ENCODE data around the gene C1orf74.

The C1orf74 gene

GRCh38 chr1:209785592-209785991 is 1.2 kb upstream of the C1orf74 start:
- Histone ChIP-seq H3K4me3 (ENCODE audit: low read depth in 1 of 2, low read length in 1 of 2) (peak overlapping the region; percentile 62 to 71), H3K4me1 (ENCODE audit: control insufficient read depth in 1 of 2, insufficient read depth in 1 of 2, low read depth in 1 of 2, low read length in 1 of 2) (peaks cover 18% of the 10 kb centered on the region in 2 experiments), H3K9me3 (no peaks in the 10 kb centered on the region), H3K36me3 (peaks cover 27% of the 10 kb centered on the region), H3K27me3 (peaks cover 40% of the 10 kb centered on the region), H3K27ac (peak overlapping the region; percentile 93)
- TF ChIP-seq CTCF (IDR thresholded peaks at IDR 0.05), result no peak

DNA sequence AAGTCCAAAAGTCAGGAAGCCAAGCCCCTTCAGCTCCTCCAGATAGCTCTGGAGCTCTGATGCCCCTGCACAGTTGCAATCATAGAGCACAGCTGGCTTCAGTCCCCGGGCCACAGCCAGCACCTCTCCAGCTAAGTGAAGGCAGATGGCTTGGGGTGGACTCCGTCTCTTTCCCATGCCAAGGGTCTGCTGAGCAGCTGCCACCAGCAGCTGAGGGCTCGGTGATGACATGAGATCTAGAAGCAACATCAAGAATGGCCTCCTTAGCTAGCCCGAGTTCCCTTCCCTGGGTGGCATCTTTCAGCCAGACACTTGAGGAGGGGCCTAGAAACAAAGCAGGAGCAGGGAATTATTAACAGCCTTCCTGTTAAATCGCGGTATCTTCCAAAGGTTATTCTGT is 973 bp downstream of the C1orf74 start:
- Histone ChIP-seq H3K36me3 (peaks cover 49% of the 10 kb centered on the region), H3K4me1 (ENCODE audit: control insufficient read depth in 1 of 2, insufficient read depth in 1 of 2, low read depth in 1 of 2, low read length in 1 of 2) (peaks cover 18% of the 10 kb centered on the region in 2 experiments), H3K27me3 (peaks cover 18% of the 10 kb centered on the region), H3K27ac (peak overlapping the region; percentile 93), H3K9me3 (no peaks in the 10 kb centered on the region), H3K4me3 (ENCODE audit: low read depth in 1 of 2, low read length in 1 of 2) (no peak overlapping the region)
- TF ChIP-seq CTCF (IDR thresholded peaks at IDR 0.05), result no peak

GRCh38 chr1:209780268-209780667 is 4.1 kb downstream of the C1orf74 start:
- peak overlapping the region; percentile 55 for H3K27ac ChIP-seq
- H3K36me3 ChIP-seq, result peaks cover 81% of the 10 kb centered on the region
- H3K4me3 ChIP-seq (ENCODE audit: low read depth in 1 of 2, low read length in 1 of 2), result no peak overlapping the region

DNA sequence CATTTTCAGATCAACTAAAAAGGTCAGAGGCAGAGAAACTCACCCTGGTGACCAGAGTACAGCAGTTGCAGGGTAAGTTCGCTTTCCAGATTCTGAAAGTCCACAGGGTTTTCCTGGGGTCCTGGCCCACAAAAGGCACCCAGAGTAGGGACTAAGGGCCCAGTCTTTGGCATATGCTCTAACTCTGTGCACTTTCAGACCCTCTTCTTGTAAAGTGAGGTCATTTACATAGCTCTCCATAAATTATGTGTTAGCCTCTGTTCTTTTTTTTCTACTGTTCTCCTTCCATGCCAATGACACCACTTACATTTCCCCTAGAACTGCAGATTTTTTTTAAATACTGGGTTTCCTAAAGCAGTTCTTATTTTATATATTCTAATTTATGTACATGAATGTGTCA is 6.3 kb downstream of the C1orf74 start:
- peaks cover 100% of the 10 kb centered on the region for H3K36me3 ChIP-seq
- H3K27me3 ChIP-seq, result no peaks in the 10 kb centered on the region
- H3K27ac ChIP-seq, result peak overlapping the region; percentile 8

More at GRCh38 chr1:209780268-209780667, 4.1 kb downstream of the C1orf74 start:
- H3K9me3 ChIP-seq, result no peaks in the 10 kb centered on the region
- no peaks in the 10 kb centered on the region for H3K27me3 ChIP-seq
- no peak for TF ChIP-seq CTCF (IDR thresholded peaks at IDR 0.05)
- peaks cover 13 to 14% of the 10 kb centered on the region in 2 experiments for H3K4me1 ChIP-seq (ENCODE audit: control insufficient read depth in 1 of 2, insufficient read depth in 1 of 2, low read depth in 1 of 2, low read length in 1 of 2)

GRCh38 chr1:209777587-209777986 is 6.8 kb downstream of the C1orf74 start:
- no peak overlapping the region for H3K4me3 ChIP-seq (ENCODE audit: low read depth in 1 of 2, low read length in 1 of 2)
- no peaks in the 10 kb centered on the region for H3K4me1 ChIP-seq (ENCODE audit: control insufficient read depth in 1 of 2, insufficient read depth in 1 of 2, low read depth in 1 of 2, low read length in 1 of 2)
- peaks cover 100% of the 10 kb centered on the region for H3K36me3 ChIP-seq
- H3K27ac ChIP-seq, result peak overlapping the region; percentile 8
- no peaks in the 10 kb centered on the region for H3K9me3 ChIP-seq
- H3K27me3 ChIP-seq, result no peaks in the 10 kb centered on the region
- no peak for TF ChIP-seq CTCF (IDR thresholded peaks at IDR 0.05)

More for the DNA sequence above, 6.3 kb downstream of the C1orf74 start:
- TF ChIP-seq CTCF (IDR thresholded peaks at IDR 0.05), result no peak
- no peak overlapping the region for H3K4me3 ChIP-seq (ENCODE audit: low read depth in 1 of 2, low read length in 1 of 2)
- H3K4me1 ChIP-seq (ENCODE audit: control insufficient read depth in 1 of 2, insufficient read depth in 1 of 2, low read depth in 1 of 2, low read length in 1 of 2), result no peaks in the 10 kb centered on the region
- no peaks in the 10 kb centered on the region for H3K9me3 ChIP-seq

- H3K36me3 ChIP-seq, result peaks cover 85% of the 10 kb centered on the region
- H3K4me3 ChIP-seq (ENCODE audit: low read depth in 1 of 2, low read length in 1 of 2), result no peak overlapping the region
- TF ChIP-seq CTCF (IDR thresholded peaks at IDR 0.05), result no peak
- H3K9me3 ChIP-seq, result no peaks in the 10 kb centered on the region
- no peaks in the 10 kb centered on the region for H3K27me3 ChIP-seq
- peaks cover 0 to 4% of the 10 kb centered on the region in 2 experiments for H3K4me1 ChIP-seq (ENCODE audit: control insufficient read depth in 1 of 2, insufficient read depth in 1 of 2, low read depth in 1 of 2, low read length in 1 of 2)
- H3K27ac ChIP-seq, result peak overlapping the region; percentile 46
Measured at GRCh38 chr1:209775678-209776077, 8.7 kb downstream of the C1orf74 start.

All from neutrophil (primary cell).